GM18526 (cell line): Measurements from ENCODE around the gene CRB2.

Source experiments
- POLR2A ChIP-seq: IDR thresholded peaks from 3 replicates; pipeline ENCODE4 v1.6.1; 2011; ENCODE audit not compliant: insufficient read length; ENCODE audit errors: extremely low read depth

Gene CRB2

DNA sequence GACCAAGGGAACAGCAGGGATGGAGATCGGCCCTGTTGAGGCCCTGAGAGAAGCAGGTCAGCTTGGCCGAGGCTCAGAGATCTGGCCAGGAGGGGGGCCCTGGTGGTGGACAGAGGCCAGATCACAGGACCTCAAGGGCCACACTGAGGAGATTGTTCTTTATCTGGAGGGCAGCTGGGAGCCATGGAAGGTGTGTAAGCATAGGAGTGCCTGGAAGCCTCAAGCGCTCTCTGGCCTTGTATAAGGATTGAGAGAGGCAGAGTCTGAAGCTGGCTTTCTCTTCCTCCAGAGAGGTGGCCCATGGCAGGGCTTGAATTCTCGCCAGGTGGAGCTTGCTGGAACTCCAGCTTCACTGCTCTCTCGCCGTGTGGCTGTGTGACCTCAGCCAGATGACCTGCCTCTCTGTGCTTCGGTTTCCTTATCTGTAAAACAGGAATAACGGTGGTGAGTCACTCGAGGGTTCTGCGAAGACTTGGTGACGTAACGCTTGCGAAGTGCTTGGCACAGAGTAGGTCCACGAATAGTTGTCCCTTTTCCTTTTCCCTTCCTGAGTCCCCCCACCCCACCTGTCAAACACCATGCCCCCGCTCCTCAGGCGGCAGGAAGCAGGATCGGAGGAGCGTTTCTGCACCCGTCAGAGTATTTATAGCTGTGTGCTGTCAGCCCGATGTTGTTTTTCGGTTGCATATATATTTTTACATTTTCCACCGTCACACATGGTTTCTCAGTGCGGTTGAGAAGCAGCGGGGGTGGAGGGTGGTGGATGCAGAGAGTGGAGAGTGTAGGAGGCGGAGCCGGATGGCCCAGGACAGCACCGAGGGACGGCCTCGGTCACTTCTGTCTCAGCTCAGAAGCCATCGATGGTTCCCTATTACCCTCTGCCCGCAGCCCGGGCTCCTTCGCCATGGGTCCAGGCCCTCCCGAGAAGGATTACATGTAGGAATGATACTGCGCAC is 17.0 kb upstream of the CRB2 start:
- peak; percentile 51 for TF ChIP-seq POLR2A

DNA sequence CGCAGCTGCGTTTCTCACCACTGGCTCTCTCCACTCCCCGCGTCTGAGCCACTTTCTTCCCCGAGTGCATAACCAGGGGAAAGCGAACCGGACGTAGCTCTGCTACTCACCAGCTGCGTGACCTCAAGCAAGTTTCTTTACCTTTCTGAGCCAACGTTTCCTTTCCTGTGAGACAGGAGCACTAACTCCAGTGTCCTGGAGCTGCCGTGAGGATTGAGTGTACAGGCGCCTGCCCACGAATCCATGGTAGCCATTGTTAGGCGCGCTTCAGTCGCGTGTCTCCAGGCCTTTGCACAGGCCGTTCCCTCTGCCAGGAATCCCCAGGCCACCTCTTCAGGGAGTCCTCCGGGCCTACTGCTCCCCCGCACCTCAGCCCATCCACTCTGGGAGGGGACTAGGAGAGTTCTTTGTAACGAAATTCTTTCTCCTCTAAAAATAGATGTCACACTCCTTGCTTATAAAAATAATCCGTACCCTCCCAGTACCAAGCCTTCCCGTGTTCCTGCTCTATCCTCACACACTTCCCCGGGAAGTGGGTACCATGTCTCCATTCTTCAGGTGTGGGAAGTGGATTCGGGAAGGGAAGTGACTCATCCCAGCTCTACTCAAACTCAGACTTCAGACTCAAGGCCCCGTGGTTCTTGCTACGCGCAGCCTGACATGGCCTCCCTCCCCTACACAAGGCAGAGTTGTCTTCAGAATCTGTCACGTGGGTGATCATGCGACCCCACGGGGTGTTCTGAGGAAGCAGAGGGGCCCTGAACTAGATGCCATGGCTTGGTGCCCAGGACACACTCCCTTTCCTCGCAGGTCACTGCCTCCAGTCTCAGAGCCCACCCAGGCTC is 16.1 kb upstream of the CRB2 start:
- TF ChIP-seq POLR2A, result no peak

GRCh38 chr9:123341816-123342215 is 14.2 kb upstream of the CRB2 start:
- no peak for TF ChIP-seq POLR2A

GRCh38 chr9:123342247-123342646 is 13.8 kb upstream of the CRB2 start:
- TF ChIP-seq POLR2A, result no peak

DNA sequence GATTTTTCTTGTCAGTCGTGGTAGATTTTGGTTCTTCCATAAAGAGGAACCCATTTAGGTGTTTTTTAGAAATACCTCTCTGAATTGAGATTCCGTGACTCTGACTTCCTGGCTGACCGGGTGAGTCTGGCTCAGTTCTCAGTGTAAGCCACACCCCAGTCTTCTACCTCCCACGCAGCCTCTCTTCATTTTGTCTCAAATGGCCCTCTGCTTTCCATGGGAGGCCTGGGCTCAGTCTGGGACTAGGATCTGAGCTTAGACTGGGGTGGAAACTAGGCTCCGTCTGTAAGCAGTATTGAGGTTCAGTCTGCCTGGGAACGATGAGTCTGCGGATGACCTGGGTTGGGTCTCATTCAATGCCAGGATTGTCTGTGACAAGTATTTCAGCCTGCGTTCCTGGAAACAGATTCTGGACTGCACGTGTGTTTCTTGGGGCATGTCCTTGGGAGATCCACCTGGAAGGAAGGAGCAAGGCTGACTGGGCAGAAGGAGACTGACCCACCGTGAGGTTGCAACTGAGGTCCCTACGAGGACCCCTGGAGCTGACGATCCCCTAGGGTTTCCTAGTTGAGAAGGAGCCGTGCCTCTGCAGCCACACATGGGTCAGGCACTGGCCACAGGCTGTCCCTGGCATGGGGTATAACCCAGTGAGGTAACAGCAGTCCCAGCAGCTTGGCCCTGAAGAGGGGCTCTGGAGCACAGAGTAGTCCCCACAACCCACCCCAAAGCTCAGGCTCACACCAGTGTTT is 12.4 kb upstream of the CRB2 start:
- peak; percentile 42 for TF ChIP-seq POLR2A

DNA sequence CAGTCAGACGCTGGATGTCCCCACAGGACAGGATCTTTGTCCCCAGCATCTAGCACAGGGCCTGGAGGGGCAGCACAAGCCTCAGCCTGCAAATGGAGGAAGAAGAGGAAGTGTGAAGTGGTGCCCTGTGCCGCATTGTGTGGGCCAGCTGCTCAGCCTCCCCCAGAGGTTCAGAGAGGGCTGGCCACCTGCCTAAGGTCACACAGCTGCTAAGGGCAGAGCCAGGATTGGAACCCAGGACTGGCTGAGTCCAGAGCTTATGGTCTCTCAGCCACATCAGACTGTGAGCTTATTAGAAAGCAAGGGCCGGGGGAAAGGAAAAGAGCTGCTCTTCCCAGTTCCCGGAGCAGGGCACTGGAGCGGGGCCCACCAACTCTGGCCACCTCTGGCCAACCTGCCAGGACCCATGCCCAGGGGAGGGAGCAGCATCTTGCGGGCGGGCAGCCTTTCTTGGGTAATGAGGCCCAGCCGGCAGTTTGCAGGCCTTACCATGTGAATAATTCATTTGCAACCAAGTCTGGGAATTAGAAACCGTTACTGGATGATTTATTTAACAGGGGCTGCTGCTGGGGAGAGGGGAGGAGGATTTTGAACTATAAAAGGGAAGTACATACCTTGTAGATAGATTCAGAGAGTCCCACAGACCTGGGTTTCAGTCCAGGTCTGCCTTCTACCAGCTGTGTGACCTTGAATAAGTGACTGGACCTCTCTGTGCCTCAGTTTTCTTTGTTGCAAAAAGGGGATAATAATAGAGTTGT is 11.6 kb upstream of the CRB2 start:
- no peak for TF ChIP-seq POLR2A

DNA sequence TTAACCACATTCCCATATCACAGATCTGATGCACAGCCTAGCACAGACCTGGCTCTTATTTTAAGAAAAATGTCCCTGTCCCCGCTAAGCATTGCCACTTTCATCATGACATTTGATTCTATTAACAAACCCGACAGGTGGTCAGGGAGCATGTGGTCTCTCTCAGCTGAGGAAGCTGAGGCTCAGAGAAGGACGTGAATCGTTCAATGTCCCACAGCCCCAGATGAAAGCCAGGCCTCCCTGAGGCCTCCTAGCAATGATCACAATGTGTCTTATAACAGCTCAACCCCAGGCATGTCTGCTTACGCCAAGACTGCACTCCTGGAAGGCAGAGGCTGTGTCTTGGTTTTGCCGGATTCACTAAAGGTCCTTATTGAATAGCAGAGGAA is 10.4 kb upstream of the CRB2 start:
- no peak for TF ChIP-seq POLR2A

DNA sequence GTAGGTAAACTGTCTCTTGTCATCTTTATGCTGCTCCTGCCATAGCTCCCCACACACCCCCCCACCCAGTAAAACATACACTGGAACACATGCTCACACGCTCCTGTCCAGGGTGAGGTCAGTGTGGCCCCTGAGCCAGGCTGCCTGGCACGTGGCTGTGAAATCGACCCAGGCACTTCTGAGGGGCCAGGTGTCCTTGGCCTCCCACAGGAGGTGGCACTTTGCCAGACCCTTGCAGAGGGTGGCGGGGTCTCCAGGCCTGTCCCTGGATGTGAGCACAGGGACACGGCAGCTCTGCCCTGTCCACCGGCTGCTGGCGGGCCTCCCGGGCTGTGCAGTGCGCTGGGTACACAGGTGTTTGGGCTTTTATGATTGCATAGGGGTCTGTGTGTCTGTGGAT is 10.0 kb upstream of the CRB2 start:
- no peak for TF ChIP-seq POLR2A

DNA sequence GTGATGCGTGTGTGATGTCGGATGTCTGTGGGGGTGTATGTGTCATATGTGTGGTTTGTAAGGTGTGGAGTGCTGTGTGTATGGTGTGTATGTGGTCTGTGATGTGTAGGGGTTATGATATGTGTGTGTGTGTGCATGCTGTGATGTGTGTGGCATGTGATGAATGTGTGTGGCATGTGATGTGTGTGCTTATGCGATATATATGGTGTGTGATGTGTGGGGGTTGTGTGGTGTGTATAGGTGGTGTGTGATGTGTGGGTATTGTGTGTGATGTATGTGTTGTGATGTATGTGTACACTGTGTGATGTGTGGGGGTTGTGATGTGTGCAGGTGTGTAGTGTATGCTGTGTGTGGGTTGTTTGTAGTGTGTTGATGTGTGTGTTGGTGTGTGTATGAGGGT is 9.2 kb upstream of the CRB2 start:
- no peak for TF ChIP-seq POLR2A

DNA sequence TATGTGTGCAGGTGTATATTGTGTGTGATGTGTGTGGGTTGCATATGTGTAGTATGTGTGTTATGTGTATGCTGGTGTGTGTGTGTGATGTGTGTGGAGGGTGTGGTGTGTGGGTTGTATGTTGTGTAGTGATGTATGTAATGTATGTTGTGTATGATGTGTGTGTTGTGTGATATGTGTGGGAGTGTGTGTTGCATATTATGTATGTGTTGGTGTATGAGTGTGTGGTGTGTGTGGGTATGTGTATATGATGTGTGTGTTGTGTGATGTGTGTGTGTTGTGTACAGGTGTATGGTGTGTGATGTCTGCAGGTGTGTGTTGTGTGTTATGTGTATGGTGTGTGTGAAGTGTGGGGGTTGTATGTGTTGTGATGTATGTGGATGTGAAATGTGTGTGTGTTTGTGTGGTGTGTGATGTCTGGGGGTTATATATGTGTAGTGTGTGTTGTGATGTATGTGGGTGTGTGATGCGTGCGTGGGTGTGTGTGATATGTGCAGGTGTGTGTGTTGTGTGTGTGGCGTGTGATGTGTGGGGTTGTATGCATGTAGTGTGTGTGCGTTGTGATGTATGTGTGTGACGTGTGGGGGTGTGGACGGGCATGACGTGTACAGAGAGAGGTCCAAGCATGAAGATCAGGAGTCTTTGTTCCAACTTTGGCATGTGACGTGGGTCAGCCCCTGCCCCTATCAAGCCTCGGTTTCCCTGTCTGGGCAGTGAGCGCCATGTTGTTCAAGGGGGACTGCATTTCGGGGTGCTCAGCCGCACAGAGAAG is 8.5 kb upstream of the CRB2 start:
- TF ChIP-seq POLR2A, result no peak

- no peak for TF ChIP-seq POLR2A
Measured at GRCh38 chr9:123348317-123348992, 7.5 kb upstream of the CRB2 start.

- no peak for TF ChIP-seq POLR2A
Measured at GRCh38 chr9:123349033-123349432, 7.0 kb upstream of the CRB2 start.

DNA sequence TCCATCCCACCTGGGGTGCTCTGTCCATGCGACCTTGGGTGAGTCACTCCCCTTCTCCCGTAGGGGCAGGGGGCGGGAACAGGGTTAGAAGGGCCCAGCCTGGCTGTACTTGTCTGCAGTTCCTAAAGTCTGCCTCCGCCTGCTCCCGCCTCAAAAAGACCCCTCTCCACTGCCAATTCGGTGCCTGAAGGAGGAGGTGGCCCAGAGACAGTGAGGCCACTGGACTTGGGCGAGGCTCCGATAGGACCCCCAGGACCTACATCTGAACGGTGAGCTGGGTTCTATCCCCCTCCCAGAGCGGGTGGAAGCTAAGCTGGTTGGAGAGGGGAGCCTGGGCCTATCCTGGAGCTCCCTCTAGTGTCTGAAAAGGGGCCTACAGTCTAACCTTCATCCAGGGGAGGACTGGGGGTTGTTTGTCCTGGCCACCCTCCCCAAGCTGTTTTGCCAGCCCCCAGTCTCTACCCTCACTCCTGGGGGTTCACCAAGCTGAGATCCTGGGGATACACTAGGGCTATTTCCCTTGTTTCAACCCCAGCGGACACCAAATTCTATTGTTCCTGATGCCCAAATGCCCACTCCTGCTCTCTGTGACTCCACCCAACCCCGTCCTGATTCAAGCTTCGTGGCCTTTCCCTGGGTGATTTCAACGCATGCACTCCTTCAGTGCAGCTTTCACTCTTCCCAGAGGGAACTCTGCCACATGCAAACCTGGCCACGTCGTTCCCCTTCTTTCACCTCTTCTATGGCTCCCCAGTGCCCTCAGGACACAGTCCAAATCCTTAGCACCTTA is 6.1 kb upstream of the CRB2 start:
- no peak for TF ChIP-seq POLR2A
